ENCODE results near the gene AUNIP.

GRCh38 chr1:25798666-25799351 lies 60.4 kb downstream of the AUNIP start:
- TF ChIP-seq POLR2A (IDR thresholded peaks at IDR 0.05) (no peak), CTCF (IDR thresholded peaks at IDR 0.05) (no peak), POLR2AphosphoS5 (IDR thresholded peaks at IDR 0.05) (no peak)

Data from prostate gland (tissue), 2 donors.